Mucosa of gallbladder (tissue), 1 donor: ENCODE data around the gene RIOK1. TPM values are rescaled to one million over a fixed set of nuclear protein-coding genes. Genes with fewer than 3 reads are reported as not detected.
"Not testable (repeated sequence)": the region's sequence is repeated elsewhere in the genome, so short reads cannot be mapped to it uniquely, and the experiment has no call there.

Experiments used
- DNase-seq: peaks from one replicate; pipeline ENCODE4 v3.0.0-alpha.2; 2020; ENCODE audit warnings: low spot score
- total RNA-seq: library from RNA; stranded (reverse); gene quantifications from one replicate; pipeline ENCODE4 v1.2.1, GENCODE V29; 2021
- donor health status: DM: no; HTN: no; CAD: no.

RIOK1 gene
- total RNA-seq, 1 donor from 2014 or later, result 12.9 TPM

DNA sequence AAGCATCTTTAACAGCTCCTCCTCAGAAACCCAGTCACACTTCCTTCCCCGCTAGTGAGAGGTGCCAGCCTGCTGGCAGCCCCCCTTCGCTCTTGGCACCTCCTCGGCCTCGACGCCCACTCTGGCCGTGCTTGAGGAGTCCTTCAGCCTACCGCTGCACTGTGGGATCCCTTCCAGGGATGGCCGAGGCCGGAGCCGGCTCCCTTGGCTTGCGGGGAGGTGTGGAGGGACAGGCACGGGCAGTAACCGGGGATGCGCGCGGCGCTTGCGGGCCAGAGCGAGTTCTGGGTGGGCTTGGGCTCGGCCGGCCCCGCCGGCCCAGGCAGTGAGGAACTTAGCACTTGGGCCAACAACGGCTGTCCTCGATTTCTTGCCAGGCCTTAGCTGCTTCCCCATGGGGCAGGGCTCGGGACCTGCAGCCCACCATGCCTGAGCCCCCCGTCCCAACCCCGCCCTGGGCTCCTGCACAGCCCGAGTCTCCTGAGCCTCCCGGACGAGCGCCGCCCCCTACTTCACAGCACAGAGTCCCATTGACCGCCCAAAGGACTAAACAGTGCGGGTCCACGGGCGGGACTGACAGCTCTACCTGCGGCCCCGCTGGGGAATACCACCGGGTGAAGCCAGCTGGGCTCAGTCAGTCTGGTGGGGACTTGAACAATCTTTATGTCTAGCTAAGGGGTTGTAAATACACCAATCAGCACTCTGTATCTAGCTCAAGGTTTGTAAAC is 51.6 kb downstream of the RIOK1 start:
- DNase-seq, result no peak

DNA sequence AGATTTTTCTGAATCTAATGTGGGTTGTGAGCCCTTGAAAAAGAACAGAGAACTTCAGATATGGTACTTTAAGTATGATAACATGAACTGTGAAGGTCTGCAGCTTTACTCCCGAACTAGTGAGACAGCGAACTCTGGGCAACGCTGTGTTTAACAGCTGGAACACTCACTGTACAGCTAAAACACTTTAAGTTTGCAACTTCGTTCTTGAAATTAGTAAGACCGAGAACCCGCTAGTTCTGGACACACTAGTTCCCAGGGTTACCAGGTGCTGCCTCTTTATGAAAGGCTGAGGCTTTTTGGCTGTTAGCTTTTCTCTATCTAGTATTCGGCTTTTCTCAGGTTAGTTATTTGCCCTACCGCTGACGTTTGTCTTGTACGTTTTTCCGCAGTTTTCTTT is 52.9 kb downstream of the RIOK1 start:
- DNase-seq, result no peak

DNA sequence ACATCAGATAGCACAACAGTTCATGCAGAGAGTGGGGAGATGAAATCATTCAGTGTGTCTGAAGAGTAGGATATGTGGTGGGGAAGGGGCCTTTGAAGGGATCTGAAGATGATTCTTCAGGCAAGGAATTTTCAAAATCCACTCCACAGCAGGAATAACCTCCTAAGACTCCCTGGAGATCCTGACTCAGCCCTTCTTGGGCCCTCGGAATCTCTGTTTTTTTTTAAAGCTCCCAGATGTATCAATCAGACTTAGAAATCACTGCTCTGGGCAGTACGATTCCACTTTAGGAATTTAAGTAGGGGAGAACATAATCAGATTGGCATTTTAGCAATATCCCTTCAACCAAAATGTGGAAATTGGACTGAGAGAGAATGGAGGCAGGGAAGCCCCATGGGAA is 55.5 kb downstream of the RIOK1 start:
- no peak for DNase-seq

DNA sequence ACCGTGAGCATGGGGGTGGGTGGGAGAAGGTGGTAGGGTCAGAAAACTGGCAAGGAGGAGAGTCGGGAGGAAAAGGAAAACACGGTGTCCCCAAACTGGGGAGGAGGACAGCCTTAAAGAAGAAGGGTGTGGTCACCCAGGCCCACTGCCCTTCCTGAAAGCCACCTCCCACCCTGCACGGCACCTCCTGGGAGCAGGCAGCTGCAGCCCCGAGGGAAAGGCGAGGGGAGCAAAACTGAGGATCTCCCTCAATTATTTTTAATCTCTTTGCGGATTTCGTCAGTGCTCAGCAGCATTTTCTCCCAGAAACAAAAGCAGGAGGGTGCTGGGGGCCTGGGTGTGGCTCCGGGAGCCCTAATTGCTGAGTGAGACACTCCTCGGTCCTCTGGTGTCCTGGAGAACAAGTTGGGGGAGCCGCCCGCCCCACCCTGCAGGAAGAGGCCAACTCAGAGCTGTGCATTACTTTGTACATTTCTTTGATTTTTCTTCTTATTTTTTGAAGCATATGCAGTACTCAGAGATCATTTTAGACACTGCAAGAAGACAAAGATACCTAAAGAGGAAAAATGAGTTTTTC is 56.4 kb downstream of the RIOK1 start:
- no peak for DNase-seq

DNA sequence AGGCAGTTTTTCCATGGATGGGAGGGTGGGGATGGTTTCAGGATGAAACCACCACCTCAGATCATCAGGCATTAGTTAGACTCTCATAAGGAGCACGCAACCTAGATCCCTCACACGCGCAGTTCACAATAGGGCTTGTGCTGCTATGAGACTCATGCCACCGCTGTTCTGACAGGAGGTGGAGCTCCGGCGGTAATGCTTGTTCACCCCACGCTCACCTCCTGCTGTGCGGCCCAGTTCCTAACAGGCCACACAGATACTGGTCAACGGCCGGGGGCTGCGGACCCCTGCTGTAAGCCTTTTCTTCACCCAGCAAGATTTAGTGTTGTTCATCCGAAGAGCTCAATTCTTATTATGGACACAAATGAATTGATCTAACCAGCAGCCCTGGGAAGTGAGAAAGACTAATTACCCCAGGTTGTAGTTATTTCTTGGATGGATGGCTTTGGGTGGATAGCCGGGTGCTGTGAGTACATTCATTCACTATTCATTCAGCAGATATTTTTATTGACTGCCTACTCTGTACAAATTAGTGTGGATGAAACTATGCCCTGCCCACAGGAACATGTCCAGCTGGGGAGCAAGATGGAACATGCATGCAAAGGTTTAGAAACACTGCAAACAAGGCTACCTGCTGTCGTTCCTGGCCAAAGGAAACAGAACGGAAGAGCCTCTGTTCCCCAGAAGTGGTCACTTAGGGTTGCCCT is 57.2 kb downstream of the RIOK1 start:
- DNase-seq, result no peak

DNA sequence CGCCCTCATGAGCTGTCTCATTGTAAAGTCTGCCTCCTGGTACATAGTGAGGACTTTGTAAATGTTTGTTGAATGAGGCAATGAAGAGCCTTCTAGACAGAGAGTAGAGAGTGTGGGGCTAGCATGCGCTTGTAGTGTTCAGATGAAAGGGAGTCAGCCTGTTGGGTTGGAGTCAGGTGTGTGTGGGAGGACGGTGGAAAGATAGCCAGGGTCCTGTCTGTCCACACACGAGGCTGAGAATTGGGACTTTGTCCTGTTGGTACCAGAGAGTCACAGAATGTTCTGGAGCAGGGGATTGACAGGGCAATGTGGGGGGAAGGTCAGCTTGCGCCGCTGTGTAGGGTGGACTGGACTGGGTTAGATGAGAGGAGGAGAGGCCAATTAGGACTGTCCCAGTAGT is 58.6 kb downstream of the RIOK1 start:
- no peak for DNase-seq

DNA sequence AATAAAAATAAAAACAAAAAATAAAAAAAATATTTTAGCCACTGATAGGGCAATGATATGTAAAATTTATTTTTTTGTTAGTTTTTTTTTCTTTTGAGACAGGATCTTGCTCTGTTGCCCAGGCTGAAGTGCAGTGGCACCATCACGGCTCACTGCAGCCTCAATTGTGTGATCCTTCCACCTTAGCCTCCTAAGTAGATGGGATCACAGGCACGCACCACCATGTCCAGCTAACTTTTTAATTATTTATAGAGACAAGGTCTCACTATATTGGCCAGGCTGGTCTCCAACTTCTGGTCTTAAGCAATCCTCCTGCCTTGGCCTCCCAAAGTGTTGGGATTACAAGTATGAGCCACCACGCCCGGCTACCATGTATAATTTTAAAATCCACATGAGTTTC is 59.4 kb downstream of the RIOK1 start:
- no peak for DNase-seq

DNA sequence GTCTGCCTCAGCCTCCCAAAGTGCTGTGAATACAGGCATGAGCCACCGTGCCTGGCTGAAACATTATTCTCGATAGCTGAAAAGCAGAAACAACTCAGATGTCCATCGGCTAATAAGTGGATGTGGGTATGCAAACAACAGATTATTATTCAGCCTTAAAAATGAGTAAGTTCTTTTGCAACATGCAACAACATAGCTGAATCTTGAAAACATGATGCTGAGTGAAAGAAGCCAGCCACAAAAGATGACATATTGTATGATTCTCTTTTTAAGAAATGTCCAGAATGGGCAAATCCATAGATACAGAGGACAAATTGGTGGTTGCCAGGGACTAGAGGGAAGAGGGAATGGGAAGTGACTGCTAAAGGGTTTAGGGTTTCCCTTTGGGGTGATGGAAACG is 61.7 kb downstream of the RIOK1 start:
- no peak for DNase-seq

DNA sequence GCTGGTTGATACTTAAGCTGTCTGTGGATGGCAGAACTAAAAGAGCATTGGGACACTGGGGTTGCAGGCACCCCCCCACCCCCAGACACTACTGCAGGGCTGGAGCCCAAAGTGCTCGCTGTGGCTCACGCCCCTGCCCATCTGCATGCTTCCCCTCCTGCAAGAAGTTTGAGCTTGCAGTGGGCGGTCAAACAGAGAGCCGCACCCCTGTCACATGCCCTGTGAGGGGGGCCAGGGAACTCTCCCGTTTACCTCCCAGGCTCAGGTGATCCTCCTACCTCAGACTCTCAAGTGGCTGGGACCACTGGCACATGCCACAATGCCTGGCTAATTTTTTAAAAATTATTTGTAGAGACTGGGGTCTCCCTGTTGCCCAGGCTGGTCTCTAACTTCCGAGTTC is 63.3 kb downstream of the RIOK1 start:
- no peak for DNase-seq

DNA sequence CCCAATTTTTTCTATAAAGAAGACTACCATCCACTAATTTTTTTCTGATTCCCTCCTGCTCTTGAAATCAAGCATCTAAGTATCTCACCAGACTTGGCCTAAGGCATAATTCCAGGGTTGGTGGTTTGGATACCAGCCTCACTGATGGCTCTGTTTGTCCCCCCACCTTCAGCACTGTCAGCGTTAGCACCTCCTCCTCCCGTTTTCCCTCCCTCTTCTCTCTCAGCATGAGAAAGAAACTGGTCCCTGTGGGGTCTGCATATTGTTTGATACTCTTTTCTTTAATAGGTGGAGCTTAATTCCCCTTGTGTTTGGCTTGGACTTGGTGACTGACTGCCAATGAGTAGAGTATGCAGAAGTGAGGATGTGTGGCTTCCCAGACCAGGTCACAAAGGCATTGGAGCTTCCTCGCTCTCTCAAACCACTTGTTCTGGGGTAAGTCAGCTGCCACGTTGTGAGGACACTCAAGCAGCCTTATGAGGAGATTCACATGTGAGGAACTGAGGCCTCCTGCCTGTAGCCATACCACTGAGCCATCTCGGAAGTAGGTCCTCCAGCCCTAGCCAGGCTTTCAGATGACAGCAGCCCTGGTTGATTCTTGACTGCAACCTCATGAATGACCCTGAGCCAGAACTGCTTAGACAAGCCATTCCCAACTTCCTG is 65.2 kb downstream of the RIOK1 start:
- DNase-seq, result no peak

DNA sequence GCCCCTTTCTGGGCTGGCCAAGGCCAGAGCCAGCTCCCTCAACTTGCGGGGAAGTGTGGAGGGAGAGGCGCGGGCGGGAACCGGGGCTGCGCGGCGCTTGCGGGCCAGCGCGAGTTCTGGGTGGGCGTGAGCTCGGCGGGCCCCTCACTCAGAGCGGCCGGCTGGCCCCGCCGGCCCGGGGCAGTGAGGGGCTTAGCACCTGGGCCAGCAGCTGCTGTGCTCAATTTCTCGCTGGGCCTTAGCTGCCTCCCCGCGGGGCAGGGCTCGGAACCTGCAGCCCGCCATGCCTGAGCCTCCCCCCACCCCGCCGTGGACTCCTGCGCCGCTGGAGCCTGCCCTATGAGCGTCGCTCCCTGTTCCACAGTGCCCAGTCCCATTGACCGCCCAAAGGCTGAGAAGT is 66.7 kb downstream of the RIOK1 start:
- DNase-seq, result not testable (repeated sequence)

DNA sequence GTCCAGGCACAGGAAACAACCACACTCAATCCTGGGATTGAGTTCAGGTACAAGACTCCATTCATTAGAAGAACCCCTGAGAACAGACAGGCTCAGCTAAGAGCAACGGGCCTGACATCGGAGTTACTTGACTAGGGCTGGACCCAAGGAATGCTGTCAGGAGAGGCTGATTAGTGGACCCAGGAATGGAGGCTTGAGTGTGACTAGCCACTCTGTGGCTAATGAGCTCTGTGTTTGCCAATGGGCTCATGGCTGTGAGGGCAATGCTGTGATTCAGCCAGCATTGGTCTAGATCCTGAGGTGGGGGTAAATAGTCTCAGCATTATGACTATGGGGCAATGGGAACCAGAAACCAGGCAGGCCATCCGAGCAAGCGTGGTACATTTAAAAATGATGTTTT is 71.8 kb downstream of the RIOK1 start:
- no peak for DNase-seq

DNA sequence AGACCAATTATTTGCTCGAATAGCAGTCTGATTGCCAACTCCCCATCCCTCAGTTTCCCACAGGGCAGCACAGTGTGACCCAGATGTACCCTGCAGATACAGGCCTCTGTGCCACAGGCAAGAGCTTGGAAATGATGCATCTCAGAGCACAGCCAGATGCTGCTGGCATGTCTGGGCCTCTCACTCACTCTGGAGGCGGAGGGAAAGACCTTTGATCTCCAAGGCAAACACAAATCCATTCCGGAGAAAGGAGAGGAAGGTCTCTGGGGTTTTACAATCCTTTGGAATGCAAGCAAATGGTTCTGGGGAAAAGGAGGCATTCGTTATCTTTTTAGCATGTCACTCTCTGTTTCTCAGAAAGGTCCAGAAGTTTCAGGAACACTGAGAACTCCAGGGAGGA is 74.2 kb downstream of the RIOK1 start:
- DNase-seq, result no peak

DNA sequence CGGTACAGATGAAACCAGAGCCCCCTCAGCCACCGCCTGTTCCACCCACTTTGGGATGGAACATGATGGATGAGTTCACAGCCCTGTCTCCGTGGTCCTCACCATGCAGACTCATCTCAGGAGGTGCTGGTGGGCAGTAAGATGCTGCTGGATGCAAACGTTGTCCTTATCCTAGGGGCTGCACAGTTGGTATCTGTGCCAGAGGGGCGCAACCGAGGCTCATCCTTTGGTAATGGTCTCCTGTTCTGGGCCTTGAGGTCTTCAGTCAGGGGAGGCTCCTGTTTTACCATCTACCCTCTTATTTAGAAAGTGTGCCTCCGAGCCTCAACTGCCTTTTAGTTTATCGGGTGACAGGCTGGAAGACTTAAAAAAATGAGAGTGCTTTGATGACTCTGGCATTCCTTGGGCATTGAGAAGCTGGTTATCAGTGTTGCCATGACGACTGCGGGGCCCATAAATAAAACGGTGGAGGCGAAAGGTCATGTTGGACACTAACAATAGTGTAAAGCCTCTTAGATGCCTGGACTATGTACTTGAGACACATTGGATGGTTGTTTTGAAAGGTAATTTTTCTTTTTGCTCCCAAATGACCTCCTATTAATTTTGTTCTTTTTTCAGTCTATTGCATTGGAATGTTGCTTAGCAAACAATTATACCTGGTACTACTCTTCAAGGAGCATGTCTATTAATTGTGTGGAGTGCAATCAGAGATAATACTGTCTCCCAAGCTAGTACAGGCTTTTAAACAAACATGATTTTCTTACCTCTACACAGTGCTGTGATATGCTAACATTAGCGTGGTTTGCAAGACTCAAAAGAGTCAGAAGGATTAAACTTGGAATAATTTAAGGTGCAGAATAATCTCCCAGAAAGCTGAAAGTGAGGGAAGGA is 77.6 kb downstream of the RIOK1 start:
- no peak for DNase-seq

Other genes with a start within 250 kb of the RIOK1 start
- 130 TPM for gene SSR1, start 76.6 kb upstream of the RIOK1 start, total RNA-seq
- not detected for gene CAGE1, start 66 bp upstream of the RIOK1 start, total RNA-seq
- gene DSP, start 151.9 kb downstream of the RIOK1 start, total RNA-seq, result 79.1 TPM
- gene SNRNP48, start 200.4 kb downstream of the RIOK1 start, total RNA-seq, result 14.4 TPM